ENCODE data around the gene EXOC3.

- TF ChIP-seq EZH2phosphoT487 (IDR thresholded peaks at IDR 0.05; ENCODE audit: insufficient read depth, low read depth) (no peak), EZH2 (IDR thresholded peaks at IDR 0.05; ENCODE audit: insufficient read depth, poor library complexity, severe bottlenecking) (no peak)
Observed at GRCh38 chr5:457195-457961, 14.4 kb downstream of the EXOC3 start.

Data from GM23248 (cell line).